GM10266 (cell line): ENCODE data around the gene PGS1.

Experiments
- DNase-seq: peaks from one replicate; pipeline ENCODE4 v3.0.0; 2012; ENCODE audit errors: extremely low spot score
- TF ChIP-seq, protein P1 (sequence below): IDR thresholded peaks from 2 replicates; pipeline ENCODE4 v1.5.1; 2012; ENCODE audit warnings: mild to moderate bottlenecking, low read depth; ENCODE audit not compliant: control insufficient read depth, insufficient read depth; ENCODE audit errors: missing control alignments

Gene PGS1

DNA sequence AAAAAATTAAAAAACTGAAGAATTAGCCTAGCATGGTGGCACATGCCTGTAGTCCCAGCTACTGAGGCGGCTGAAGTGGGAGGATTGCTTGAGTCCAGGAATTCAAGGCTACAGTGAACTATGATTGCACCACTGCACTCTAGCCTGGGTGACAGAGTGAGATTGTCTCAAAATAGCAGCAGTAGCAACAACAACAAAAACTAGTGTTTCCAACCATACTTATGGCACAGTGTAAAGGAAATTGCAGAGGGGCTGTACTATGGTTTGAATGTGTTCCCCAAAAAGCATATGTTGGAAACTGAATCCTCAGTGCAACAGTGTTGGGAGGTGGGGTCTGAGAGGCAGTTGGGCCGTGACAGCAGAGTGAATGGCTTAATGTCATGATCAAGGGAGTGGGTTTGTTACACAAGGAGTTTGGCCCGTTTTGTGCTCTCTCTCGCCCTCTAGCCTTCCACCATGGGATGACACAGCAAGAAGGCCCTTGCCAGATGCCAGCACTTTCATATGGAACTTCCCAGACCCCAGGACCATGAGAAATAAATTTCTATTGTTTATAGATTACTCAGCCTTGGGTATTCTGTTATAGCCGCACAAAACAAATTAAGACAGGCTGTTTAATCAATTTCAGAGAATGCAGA lies 70.0 kb downstream of the PGS1 start:
- TF ChIP-seq, protein P1, sequence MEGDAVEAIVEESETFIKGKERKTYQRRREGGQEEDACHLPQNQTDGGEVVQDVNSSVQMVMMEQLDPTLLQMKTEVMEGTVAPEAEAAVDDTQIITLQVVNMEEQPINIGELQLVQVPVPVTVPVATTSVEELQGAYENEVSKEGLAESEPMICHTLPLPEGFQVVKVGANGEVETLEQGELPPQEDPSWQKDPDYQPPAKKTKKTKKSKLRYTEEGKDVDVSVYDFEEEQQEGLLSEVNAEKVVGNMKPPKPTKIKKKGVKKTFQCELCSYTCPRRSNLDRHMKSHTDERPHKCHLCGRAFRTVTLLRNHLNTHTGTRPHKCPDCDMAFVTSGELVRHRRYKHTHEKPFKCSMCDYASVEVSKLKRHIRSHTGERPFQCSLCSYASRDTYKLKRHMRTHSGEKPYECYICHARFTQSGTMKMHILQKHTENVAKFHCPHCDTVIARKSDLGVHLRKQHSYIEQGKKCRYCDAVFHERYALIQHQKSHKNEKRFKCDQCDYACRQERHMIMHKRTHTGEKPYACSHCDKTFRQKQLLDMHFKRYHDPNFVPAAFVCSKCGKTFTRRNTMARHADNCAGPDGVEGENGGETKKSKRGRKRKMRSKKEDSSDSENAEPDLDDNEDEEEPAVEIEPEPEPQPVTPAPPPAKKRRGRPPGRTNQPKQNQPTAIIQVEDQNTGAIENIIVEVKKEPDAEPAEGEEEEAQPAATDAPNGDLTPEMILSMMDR, result peak; percentile 20
- no peak for DNase-seq

DNA sequence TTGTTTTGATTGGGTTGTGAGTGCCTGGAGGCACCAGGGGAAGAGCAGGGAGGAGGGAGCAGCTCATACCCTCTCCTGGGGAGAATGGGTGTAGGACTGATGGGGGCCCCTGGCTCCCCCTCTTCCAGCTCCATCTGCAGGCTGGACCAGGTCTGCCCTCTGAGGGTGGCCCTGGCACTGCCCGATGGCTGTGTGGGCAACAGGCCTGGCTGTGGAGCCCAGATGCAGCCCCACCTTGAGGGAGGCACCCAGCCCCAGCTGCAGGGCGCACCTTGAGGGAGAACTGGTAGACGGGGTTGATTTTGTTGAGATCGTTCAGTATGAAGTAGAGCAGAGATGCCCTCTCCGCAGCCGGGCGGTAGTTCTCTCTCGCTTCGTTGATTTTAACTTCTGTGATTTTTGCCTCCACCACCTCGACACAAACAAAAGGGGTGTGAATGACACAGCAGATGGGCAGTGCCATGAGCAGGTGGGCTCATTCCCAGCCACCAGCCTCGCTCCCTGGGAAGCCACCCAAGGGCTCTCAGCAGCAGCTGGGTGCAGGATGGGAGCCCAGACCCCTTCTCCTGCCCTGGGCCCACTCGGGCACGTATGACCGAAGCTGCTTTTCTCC lies 71.6 kb downstream of the PGS1 start:
- TF ChIP-seq, protein P1, result no peak
- DNase-seq, result no peak

DNA sequence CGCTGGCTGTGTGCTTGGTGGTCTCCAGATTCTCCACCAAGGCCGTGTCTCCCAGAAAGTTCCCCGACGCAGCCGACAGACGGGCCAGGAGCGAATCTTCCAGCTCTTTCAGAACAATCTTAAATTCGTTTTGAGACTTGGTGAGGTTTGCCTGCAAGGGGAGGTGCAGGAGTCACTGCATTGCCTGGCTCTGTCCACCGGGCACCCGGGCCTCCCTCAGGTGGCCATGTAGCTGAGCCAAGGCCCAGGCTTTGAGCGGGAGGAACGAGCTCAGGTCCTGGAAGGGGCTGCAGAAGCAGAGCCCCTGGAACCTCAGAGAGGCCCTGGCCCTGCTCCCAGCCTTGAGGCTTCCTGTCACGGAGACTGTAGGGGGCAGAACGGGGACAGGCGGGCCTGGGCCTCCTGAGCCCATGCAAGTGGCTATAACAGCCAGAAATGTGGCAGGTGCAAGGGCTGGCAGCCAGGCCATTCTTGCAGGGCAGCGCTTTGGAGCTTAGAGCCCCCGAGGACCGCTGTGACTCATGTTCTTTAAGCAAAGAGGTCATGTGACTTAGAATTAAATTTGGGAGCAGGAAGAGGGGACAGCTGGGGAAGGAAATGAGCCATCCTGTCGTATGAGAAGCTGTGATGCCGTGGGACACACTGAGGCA lies 72.4 kb downstream of the PGS1 start:
- TF ChIP-seq, protein P1, result no peak
- no peak for DNase-seq

DNA sequence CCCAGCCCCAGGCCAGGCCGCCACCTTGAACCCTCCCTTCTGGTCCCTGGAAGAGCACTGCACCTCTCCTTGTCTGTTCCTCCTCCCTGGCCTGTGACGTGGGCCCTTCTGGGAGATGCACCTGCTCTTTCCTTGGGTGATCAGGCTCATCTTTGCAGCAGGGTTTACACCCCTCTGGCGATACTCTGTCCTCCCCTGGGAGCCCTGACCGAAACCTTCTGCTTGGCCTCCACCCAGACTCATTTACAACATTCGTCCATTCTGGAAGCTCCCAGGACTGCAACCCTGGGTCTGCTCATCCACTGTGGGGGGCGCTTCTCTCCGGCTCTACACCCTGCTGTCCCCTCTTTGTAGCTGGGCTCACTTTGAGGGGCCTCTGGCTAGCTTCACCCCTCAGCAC lies 73.3 kb downstream of the PGS1 start:
- TF ChIP-seq, protein P1, result no peak
- no peak for DNase-seq

DNA sequence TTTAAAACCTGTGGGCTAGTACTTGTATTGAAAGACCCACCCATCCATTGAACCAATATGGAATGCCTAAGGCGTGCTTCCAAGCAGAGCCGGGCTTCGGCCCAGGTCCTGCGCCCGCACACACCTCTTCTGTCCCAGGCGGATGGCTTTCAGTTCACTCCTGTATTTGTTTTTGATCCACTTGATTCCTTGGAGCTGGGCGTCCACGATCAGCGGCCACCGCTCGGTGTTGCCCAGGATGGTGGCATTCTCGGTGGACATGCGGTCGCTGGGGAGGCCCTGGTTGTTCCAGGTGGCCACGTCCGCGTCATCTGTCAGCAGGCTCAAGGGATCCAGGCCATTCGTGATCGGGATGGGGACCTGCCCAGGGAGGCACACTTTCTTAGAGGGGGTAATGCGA lies 75.9 kb downstream of the PGS1 start:
- TF ChIP-seq, protein P1, result no peak
- DNase-seq, result no peak

DNA sequence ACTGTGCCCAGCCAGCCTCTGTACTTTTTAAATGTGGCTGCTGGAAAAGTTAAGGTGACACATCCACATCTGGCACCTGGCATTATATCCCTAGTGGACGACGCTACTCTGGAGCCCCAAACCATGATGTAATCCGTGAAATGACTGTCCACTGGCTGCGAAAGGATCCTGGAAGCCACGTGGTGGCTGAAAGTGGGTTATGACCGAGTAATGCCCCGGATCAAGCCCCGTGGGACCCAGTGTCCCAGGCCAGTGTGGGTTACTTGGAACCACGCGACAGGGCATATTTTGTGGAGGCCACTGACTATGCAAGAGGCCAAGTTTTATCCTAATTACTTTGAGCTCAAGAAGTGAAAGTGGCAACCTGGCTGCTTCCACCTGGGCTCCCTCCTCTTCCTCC lies 79.6 kb downstream of the PGS1 start:
- TF ChIP-seq, protein P1, result no peak
- DNase-seq, result no peak
